GM18873 (cell line): Measurements from ENCODE around the gene MTHFD2.
"Not testable (repeated sequence)": the region's sequence is repeated elsewhere in the genome, so short reads cannot be mapped to it uniquely, and the experiment has no call there.

Experiments used
- ATAC-seq: cut with Tn5 transposase; IDR thresholded peaks from one replicate; pipeline ENCODE4 v1.9.1; 2021; ENCODE audit warnings: mild to moderate bottlenecking, moderate library complexity, moderate number of reproducible peaks; ENCODE audit not compliant: unreplicated experiment, low FRiP score

MTHFD2 gene

DNA sequence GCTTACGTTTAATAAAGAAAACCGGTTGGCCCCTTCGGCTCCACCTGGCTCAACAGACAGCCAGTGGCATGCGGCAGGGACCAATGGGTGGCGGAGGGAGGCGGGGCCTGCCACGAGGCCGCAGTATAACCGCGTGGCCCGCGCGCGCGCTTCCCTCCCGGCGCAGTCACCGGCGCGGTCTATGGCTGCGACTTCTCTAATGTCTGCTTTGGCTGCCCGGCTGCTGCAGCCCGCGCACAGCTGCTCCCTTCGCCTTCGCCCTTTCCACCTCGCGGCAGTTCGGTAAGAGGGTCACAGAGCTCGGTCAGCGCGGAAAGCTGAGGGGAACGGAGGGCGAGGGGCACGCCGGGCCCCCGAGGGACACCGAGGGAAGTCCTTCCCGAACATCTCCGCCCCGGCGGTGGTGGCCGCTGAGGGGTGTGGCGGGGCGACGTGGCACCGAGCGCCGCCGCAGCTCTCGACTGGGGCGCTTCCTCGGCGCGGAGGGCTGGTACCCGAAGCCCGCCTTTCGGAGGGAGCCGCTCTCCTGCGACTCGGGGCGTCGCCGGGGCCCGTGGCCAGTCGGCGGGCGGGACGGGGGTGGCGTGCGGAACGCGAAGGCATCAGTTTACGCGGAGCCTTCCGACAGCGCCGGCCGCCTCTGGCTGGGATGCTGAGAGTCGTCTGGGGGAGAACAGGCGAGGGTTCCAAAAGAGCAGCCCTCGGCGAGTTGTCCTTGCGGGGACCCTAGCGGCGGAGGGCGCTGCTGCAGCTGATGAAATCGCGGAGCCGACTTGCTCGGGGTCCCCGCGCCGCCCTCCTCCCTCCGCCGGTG lies at the start of gene MTHFD2:
Gene MTHFD2 (plus strand): TSS at position 155 of the 814 bp plus-strand sequence. CDS start 27 bp downstream, at position 182.
- peak; percentile 79 for ATAC-seq

DNA sequence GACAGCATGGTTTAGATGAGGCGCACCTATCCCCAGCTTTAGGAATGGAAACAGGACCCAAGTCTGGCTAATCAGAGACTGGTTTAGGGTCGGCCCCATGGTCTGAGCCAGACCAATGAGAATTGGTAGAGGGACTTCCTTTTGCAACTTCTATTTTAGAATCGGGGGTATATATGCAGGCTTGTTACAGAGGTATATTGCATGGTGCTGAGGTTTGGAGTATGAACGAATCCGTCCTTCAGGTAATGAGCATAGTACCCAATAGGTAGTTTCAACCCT lies 49.2 kb upstream of the MTHFD2 start:
- no peak for ATAC-seq

DNA sequence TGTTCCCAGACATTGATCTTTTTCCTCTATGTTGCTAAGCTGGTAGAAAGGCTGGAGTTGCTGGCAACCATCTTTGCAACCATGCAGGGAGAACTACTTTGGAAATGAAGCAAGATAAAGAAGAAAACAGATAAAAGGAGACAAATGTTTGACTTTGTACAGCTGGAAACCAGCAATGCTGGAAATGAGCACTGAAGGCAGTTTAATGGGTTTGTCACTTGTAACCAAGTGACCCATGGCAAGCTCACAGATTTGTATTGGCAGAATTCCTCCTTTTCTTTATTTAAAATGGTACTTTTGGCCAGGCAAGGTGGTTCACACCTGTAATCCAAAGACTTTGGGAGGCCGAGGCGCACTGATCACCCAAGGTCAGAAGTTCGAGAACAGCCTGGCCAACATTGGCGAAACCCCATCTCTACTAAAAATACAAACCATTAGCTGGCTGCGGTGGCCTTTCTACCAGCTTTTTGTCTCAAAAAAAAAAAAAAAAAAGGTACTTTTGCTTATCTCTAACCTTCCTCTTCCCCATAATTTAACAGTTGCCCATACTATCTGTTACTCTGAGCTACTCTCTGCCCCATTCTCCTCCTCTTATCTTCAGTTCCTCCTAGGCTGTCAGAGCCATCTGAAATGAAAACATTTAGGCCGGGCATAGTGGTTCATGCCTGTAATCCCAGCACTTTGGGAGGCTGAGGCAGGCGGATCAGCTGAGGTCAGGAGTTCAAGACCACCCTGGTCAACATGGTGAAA lies 48.7 kb upstream of the MTHFD2 start:
- ATAC-seq = no peak

DNA sequence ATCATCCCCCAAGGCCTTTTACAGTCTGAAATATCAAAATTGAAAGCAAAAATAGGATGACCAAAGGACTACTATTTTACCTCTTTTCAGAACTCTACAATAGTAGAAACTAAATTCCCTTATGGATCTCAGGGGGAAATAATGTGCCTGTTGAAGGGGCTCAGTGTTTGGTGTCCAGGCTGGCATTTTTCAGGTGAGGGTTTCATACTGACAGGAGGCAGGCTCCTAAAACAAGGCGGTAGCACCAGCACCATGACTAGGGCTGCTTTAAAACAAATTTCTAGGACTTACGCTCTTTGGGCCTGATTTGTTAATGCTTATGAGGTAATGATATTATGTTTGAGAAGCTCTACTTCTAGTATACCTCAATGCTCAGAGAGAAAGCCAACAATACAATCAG lies 45.5 kb upstream of the MTHFD2 start:
- no peak for ATAC-seq

DNA sequence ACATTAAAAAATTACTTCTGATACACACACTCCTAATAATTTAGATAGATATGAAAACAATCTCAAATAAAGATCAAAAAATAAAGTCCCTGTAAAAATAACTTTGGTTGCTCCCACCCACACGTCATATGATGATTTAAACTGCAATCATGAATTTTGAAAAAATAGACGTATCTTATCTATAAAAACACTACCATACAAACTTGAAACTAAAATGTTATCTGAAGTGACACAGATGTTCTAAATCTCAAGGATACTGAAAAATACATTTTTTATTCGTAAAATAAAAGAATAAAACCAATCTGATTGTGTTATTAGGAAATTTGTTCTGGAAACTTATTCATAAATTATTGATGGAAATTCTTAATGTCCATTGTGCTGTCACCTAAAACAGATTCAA lies 42.6 kb upstream of the MTHFD2 start:
- no peak for ATAC-seq

DNA sequence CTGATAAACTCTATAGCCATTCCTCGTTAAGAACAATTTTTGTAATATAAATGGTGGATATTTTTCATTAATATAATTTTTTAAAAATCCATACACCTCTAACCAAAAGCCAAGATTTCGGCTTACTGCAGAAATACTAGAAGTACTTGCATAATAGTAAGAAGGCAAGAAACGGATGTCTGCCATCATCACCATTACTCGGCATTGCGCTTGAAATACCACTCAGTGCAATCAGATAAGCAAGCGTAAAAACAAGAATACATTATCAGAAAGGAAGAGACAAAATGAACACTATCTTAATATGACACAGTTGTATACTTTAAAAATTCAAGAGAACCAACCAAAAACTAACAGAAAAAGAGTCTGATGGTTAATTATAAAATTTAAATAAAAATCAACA lies 35.5 kb upstream of the MTHFD2 start:
- no peak for ATAC-seq

DNA sequence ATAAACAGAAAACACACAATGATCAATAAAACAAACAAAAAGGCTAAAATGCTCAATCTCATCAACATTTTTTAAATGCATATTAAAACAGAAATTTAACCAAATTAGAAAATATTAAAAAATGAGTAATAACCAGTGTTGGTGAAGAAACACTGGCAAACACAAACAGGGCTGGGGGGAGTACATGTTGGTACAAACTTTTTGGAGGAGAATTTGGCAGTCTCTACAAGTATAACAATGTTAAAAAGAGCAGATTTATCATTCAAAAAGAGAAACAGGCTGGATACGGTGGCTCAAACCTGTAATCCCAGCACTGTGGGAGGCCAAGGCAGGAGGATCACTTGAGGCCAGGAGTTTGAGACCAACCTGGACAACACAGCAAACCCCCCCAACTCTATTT lies 33.7 kb upstream of the MTHFD2 start:
- ATAC-seq = no peak

DNA sequence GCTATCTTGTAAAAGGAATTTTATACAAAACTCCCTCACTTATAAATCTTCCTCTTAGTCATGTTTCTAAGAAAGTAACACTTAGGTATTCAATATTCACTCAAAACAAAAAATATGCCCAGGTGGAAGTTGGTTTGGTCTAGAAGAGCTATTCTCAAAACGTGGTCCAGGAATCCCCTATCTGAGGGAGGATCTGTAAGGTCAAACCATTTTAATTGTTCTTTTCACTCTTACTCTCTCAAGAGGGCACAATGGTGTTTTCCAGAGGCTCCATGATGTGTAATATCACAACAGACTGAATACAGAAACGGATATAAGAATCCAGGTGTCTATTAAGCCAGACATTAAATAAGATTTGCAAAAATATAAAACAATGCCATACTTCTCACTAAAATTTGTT lies 29.7 kb upstream of the MTHFD2 start:
- no peak for ATAC-seq

DNA sequence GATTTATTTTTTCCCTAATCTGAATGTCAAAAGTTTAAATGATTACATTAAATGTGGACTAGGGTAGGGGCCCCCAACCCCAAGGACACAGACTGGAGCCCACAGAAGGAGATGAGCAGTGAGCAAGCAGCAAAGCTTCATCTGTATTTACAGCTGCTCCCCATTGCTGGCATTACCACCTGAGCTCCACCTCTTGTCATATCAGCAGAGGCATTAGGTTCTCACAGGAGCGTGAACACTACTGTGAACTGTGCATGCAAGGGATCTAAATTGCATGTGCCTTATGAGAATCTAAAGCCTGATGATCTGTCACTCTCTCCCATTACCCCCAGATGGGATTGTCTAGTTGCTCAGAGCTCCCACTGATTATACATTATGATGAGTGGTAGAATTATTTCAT lies 23.5 kb upstream of the MTHFD2 start:
- ATAC-seq = no peak

DNA sequence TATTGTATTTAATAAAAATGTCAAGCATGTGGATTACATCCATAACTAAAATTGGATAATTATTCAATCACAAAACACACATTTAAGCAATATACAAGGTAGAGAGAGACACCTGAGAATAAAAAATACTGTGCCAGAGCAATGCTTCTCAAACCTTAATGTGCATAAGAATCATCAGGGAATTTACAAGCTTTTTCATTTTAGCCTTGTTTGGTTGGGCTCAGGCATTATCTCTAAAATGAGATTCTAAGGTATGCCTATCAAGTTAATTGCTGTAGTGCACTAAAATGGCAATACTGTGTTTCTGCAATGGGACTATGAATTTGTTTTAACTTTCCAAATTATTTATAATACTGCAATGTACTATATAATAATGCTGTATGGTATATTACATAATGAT lies 20.7 kb upstream of the MTHFD2 start:
- ATAC-seq = no peak

DNA sequence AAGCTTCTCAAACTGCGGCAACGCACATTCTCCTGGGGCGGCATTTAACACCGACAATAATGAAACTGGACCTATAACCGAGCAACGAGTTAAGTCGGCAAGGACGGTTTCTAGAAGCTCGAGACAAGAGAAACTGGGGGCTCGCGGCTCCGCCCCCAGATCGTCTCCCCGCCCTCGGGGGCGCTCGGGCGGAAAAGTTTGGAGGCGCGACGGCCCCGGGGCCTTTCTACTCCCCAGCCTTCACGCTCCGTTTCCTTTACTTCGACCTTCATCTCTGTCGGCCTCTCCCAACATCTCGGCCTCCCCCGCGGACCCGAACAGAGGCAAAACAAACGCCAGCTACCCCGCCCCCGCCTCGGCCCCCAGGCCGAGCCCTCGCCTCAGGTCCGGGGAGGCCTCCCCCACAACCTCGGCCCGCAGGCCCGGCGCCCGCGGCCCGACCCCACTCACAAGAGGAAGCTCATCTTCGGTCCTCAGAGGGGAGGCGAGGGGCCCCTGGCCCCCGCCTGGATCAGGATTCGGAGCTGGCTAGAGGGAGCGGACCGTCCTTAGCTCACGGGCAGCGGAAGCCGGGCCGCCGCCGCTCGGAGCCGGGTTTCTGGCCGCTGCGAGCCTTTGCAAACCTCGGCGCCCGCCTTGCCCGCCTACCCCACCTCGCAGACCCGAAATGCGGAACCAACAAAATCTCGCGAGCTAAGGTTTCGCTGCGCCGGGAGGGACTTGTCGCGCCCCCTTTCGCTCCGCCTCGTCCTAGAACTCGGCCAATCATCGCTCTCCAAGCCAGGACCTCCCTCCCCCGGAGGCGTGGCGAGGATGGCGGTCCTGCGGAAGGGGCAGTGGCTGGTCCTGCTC lies 20.0 kb upstream of the MTHFD2 start, which contains the start of gene MOB1A:
Gene MOB1A (minus strand): TSS at position 669 of the 852 bp plus-strand sequence. CDS start 205 bp downstream, at position 464.
- peak; percentile 81 for ATAC-seq

DNA sequence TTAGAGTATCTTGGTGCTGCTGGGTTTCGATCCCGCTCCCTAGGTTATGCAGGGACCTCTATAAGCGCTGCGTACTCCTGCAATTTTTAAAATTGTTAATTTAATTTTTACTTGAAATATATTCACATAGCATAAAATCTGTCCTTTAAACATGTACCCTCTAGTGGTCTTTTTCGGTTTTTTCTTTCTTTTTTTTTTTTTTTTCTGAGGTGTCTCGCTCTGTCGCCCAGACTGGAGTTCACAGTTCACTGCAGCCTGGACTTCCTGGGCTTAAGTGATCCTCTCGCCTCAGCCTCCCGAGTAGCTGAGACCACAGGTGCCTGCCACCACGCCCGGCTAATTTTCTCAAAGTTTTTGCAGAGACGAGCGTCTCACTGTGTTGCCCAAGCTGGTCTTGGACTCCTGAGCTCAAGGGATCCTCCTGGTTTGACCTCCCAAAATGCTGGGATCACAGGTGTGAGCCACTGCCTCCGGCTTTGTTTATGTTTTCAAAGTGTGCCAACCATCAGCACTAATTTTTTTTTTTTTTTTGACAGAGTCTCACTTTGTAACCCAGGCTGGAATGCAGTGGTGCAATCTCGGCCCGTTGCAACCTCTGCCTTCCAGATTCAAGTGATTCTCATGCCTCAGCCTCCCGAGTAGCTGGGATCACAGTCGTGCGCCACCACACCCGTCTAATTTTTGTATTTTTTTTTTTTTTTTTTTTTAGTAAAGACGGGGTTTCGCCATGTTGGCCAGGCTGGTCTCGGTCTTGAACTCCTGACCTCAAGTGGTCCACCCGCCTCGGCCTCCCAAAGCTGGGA lies 19.2 kb upstream of the MTHFD2 start:
- peak; percentile 6 for ATAC-seq

DNA sequence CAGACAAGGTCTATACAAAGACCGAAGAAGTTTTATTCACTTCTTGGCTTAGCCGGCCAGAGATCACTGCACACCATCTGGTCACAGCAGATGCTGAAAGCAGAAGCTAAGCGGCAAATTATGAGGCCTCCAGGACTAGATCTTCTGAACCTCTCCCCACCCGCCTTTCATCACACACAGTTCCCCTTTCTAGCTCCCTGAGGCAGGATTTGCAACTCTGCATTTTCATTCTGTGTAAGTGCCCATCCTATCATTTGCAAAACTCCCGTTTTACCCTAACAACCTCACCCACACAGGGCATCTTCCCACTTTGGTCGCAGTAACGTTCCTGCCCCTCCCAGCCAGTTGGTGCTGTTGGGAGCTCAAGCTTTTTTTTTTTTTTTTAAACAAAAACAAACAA lies 16.7 kb upstream of the MTHFD2 start:
- ATAC-seq = no peak

DNA sequence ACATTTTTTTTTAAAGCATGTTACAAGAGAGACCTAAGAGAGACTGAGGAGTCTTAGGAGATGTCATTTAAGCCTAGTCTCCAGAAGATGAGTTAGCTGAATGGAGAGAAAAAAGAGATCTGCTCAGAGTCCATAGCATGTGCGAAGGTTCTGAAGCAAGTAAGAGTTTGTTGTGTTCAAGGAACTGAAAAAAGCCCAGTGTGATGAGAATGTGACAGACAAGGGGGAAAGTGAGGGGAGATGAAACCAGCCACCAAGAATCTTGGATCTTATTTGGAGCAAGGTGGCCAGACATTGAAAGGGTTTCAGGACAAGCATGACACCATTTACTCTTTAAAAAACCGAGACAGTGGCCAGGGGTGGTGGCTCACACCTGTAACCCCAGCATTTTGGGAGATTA lies 14.5 kb upstream of the MTHFD2 start:
- ATAC-seq = no peak

DNA sequence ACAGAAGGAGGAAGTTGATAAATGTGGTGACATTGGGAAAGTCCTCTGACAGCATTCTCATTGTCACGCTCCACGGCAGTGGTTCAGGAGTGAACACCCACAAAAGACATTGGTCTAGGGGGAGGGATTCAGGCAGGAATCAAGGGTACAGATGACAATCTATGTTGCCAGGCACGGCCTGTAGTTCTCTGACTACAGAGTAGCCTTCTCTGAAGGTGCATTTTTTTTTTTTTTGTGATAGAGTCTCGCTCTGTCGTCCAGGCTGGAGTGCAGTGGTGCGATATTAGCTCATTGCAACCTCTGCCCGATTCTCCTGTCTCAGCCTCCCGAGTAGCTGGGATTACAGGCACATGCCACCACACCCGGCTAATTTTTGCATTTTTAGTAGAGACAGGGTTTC lies 12.4 kb upstream of the MTHFD2 start:
- ATAC-seq = peak; percentile 45

DNA sequence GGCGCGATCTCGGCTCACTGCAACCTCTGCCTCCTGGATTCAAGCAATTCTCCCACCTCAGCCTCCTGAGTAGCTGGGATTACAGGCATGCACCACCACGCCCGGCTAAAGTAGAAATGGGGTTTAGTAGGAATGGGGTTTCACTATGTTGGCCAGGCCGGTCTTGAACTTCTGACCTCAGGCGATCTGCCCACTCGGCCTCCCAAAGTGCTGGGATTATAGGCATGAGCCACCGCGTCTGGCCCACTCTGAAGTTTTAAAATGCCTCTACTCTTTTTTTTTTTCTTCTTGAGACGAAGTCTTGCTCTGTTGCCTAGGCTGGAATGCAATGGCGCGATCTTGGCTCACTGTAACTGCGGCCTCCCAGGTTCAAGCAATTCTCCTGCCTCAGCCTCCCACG lies 11.7 kb upstream of the MTHFD2 start:
- not testable (repeated sequence) for ATAC-seq

DNA sequence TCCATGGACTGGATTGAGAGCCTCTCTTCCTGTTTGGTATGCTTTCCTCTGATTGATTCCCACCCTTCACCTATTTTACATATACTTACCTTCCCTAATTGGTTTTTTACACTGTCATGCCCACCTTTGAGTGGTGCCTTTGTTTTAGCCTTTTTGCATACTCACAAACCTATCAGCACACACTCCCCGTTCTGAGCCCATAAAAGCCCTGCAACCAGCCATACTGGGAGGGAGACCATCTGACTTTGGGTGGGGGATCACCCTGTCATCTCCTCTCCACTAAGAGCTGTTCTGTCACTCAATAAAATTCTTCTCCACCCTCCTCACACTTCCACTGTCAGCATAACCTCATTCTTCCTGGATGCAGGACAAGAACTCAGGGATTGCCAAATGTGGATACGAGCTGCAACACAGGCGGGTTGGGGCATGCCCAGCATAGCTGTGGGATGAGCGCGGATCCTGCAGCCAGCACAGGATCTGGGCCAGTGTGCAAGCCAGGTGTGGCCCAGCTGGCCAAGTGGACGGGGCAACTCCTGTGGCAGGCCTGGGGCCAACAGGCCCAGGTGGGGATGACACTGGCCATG lies 10.3 kb upstream of the MTHFD2 start:
- ATAC-seq = no peak

DNA sequence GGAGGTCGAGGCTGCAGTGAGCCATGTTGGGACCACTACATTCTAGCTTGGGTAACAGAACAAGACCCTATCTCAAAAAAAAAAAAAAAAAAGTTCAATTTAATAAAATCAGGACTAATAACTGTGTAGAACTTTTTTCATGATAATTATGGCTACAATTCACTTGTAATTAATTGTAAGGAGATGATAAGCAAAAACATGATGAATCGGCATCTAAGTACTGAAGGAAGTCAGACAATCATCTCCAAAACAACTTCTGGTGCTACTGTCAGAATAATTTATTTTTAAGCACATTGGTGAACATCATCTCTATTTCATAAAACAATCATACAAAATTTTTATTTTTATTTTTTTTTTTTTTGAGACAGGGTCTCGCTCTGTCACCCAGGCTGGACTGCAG lies 9.7 kb upstream of the MTHFD2 start:
- ATAC-seq = no peak

DNA sequence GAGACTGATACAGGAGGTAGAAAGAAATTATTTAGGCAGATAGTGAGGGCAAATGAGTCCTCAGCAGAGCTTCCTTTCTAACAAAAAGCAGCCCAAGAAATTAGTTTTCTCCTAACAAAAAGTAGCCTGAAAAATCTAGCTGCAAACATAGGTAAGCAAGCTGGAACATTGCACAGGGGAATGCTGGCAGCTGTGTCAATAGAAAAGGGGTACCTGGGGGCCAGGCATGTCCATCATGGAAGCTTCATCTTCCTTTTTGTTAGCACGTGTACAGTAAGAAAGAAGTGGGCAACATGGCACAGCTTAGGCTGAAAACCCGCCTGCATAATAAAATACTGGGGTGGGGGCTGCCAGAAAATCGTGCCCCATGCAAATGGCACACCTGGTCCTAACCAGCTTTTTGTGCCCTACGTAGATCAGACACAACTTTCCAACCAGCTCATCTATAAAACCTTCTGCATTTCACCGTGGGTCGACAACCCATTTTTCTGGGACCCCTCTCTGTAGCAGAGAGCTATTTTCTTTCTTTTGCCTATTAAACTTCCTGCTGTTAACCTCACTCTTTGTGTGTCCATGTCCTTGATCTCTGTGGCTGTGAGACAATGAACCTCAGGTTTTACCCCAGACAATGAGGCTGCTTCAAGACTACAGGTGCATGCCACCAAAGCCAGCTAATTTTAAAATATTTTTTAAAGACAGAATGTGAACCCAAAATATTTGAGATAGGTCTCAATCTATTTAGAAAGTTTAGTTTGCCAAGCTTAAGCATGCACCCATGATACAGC lies 6.6 kb upstream of the MTHFD2 start:
- no peak for ATAC-seq
